HepG2 (cell line): Measurements from ENCODE around the gene NAV2. TPM values are rescaled to one million over a fixed set of nuclear protein-coding genes. Genes with fewer than 3 reads are reported as not detected.

Source experiments
- AGO2 ChIP-seq: fragments of 200-400 bp; formaldehyde crosslinking; optimal IDR thresholded peaks from 2 replicates; pipeline ENCODE3; 2017; ENCODE audit warnings: mild to moderate bottlenecking, low read depth, low read length, moderate library complexity
- ARID3A ChIP-seq: IDR thresholded peaks from 2 replicates; pipeline ENCODE4 v1.6.1; 2012; ENCODE audit warnings: low read depth, low read length, improper control_type of control experiment
- FOXA1 ChIP-seq, 2 experiments: fragments of 450-650 bp in 1 of 2; sonication (generic) in 1 of 2; formaldehyde crosslinking in 1 of 2; IDR thresholded peaks; 2 replicates each; pipeline versions ENCODE4 v1.4.0 to v1.6.1; 2016 to 2020; ENCODE audit warnings: missing genetic modification reagents in 1 of 2
- KLF16 ChIP-seq, 2 experiments: sonication (generic) in 1 of 2; formaldehyde crosslinking in 1 of 2; IDR thresholded peaks; 2 replicates each; pipeline versions ENCODE4 v1.6.1 to v1.8.0; 2016 to 2023; ENCODE audit warnings: missing genetic modification reagents in 2 of 2, missing compliant biosample characterization in 1 of 2
- MBD4 ChIP-seq: IDR thresholded peaks from 2 replicates; pipeline ENCODE4 v1.6.1; 2012; ENCODE audit warnings: low read length, inconsistent platforms, borderline replicate concordance
- PAX8 ChIP-seq: sonication (generic); formaldehyde crosslinking; IDR thresholded peaks from 2 replicates; pipeline ENCODE4 v1.8.0; 2022; ENCODE audit warnings: mild to moderate bottlenecking, missing genetic modification reagents, borderline replicate concordance
- PITX1 ChIP-seq: sonication (generic); formaldehyde crosslinking; IDR thresholded peaks from 2 replicates; pipeline ENCODE4 v1.5.1; 2020; ENCODE audit warnings: mild to moderate bottlenecking, missing genetic modification reagents
- RBM39 ChIP-seq: fragments of 200-400 bp; formaldehyde crosslinking; IDR thresholded peaks from one replicate; pipeline ENCODE4 v1.6.1; 2018; ENCODE audit warnings: antibody characterized with exemption, mild to moderate bottlenecking, low read depth, low read length; ENCODE audit not compliant: poor library complexity, severe bottlenecking
- RORA ChIP-seq: sonication (generic); formaldehyde crosslinking; IDR thresholded peaks from 2 replicates; pipeline ENCODE4 v1.5.0; 2020; ENCODE audit warnings: mild to moderate bottlenecking, missing genetic modification reagents, moderate library complexity
- SMAD1 ChIP-seq: sonication (generic); formaldehyde crosslinking; IDR thresholded peaks from 2 replicates; pipeline ENCODE4 v1.4.0; 2020; ENCODE audit warnings: missing genetic modification reagents, low read depth, mild to moderate bottlenecking, borderline replicate concordance
- ZBTB14 ChIP-seq: sonication (generic); formaldehyde crosslinking; IDR thresholded peaks from 2 replicates; pipeline ENCODE4 v1.4.0; 2020; ENCODE audit warnings: missing genetic modification reagents
- ZC3H13 ChIP-seq: sonication (generic); formaldehyde crosslinking; IDR thresholded peaks from 2 replicates; pipeline ENCODE4 v1.8.1; 2023; ENCODE audit warnings: mild to moderate bottlenecking, missing genetic modification reagents, moderate library complexity
- ZFYVE20 ChIP-seq: sonication (generic); formaldehyde crosslinking; IDR thresholded peaks from 2 replicates; pipeline ENCODE4 v1.8.0; 2023; ENCODE audit warnings: low read depth, mild to moderate bottlenecking, moderate library complexity, missing genetic modification reagents, borderline replicate concordance
- ZMYM3 ChIP-seq: sonication (generic); formaldehyde crosslinking; IDR thresholded peaks from 2 replicates; pipeline ENCODE4 v1.5.1; 2020; ENCODE audit warnings: mild to moderate bottlenecking, missing genetic modification reagents
- ZNF3 ChIP-seq: IDR thresholded peaks from 2 replicates; pipeline ENCODE4 v1.7.0; 2017; ENCODE audit warnings: inconsistent platforms
- ZNF563 ChIP-seq: sonication (generic); formaldehyde crosslinking; IDR thresholded peaks from 2 replicates; pipeline ENCODE4 v1.8.0; 2022; ENCODE audit warnings: mild to moderate bottlenecking, moderate library complexity, missing genetic modification reagents
- ZNF747 ChIP-seq: sonication (generic); formaldehyde crosslinking; IDR thresholded peaks from 2 replicates; pipeline ENCODE4 v1.8.1; 2023; ENCODE audit warnings: missing genetic modification reagents, mild to moderate bottlenecking, borderline replicate concordance
- ZNF878 ChIP-seq: sonication (generic); formaldehyde crosslinking; IDR thresholded peaks from 2 replicates; pipeline ENCODE4 v1.8.1; 2023; ENCODE audit warnings: mild to moderate bottlenecking, missing genetic modification reagents, moderate library complexity
- polyA plus RNA-seq, 8 experiments: library from polyadenylated mRNA; depleted of rRNA in 3 of 8; stranded (reverse) in 7 of 8; unstranded in 1 of 8; fragments of >200 nt; fragmentation: Illumina TruSeq in 4 of 8; extraction: Trizol in 4 of 8; gene quantifications; 2 replicates each; pipeline versions ENCODE4 v1.2.1 to v1.2.3, GENCODE V29; 2011 to 2016; ENCODE audit warnings: low read depth in 4 of 8, missing spikeins in 1 of 8, mixed read lengths in 1 of 8; ENCODE audit not compliant: insufficient read depth in 1 of 8
- total RNA-seq, 5 experiments: library from RNA; depleted of rRNA; stranded (reverse); fragments of >200 nt; fragmentation: Illumina TruSeq; extraction: Trizol; gene quantifications; 2 replicates each; pipeline ENCODE4 v1.2.3, GENCODE V29; 2016; ENCODE audit warnings: low read depth in 1 of 5
- TF ChIP-seq, protein P1 (sequence below): sonication (generic); formaldehyde crosslinking; IDR thresholded peaks from 2 replicates; pipeline ENCODE4 v1.5.1; 2020; ENCODE audit warnings: mild to moderate bottlenecking, moderate library complexity, missing genetic modification reagents
- TF ChIP-seq, protein P2 (sequence below): sonication (generic); formaldehyde crosslinking; IDR thresholded peaks from 2 replicates; pipeline ENCODE4 v1.9.0; 2022; ENCODE audit warnings: missing genetic modification reagents, mild to moderate bottlenecking, borderline replicate concordance

NAV2 gene
- total and polyA plus RNA-seq, 2 of the 13 experiments (the other 11 are each of a cell fraction or from before 2014, with no cell fraction given) = 9.3 to 34.6 TPM

GRCh38 chr11:19712281-19713195 lies at the start of gene NAV2 (continued):
- TF ChIP-seq, protein P1, sequence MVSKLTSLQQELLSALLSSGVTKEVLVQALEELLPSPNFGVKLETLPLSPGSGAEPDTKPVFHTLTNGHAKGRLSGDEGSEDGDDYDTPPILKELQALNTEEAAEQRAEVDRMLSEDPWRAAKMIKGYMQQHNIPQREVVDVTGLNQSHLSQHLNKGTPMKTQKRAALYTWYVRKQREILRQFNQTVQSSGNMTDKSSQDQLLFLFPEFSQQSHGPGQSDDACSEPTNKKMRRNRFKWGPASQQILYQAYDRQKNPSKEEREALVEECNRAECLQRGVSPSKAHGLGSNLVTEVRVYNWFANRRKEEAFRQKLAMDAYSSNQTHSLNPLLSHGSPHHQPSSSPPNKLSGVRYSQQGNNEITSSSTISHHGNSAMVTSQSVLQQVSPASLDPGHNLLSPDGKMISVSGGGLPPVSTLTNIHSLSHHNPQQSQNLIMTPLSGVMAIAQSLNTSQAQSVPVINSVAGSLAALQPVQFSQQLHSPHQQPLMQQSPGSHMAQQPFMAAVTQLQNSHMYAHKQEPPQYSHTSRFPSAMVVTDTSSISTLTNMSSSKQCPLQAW (CRISPR knock-in tag) = peak; percentile 34; the same call in 1 of the 2 replicates
- TF ChIP-seq ARID3A (no peak), ZNF3 (CRISPR knock-in tag) (no peak), ZC3H13 (CRISPR knock-in tag) (no peak), RBM39 (peak; percentile 27), KLF16 (CRISPR knock-in tag; IDR thresholded peaks at IDR 0.05) (no peak), AGO2 (no peak), ZMYM3 (CRISPR knock-in tag) (no peak), MBD4 (no peak), ZBTB14 (peak; percentile 61), FOXA1 (IDR thresholded peaks at IDR 0.05) (no peak), FOXA1 (CRISPR knock-in tag; IDR thresholded peaks at IDR 0.05) (no peak), ZNF878 (CRISPR knock-in tag) (no peak), SMAD1 (CRISPR knock-in tag) (no peak), ZNF747 (no peak), ZNF563 (CRISPR knock-in tag) (peak; percentile 35; the same call in 1 of the 2 replicates), ZFYVE20 (CRISPR knock-in tag) (no peak), PAX8 (CRISPR knock-in tag) (no peak), RORA (no peak), PITX1 (CRISPR knock-in tag) (no peak)
- TF ChIP-seq, protein P2, sequence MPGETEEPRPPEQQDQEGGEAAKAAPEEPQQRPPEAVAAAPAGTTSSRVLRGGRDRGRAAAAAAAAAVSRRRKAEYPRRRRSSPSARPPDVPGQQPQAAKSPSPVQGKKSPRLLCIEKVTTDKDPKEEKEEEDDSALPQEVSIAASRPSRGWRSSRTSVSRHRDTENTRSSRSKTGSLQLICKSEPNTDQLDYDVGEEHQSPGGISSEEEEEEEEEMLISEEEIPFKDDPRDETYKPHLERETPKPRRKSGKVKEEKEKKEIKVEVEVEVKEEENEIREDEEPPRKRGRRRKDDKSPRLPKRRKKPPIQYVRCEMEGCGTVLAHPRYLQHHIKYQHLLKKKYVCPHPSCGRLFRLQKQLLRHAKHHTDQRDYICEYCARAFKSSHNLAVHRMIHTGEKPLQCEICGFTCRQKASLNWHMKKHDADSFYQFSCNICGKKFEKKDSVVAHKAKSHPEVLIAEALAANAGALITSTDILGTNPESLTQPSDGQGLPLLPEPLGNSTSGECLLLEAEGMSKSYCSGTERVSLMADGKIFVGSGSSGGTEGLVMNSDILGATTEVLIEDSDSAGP (CRISPR knock-in tag) = peak; percentile 84
